Fibroblast of lung (primary cell): ENCODE results near the gene GSC2. TPM values are rescaled to one million over a fixed set of nuclear protein-coding genes. Genes with fewer than 3 reads are reported as not detected.
"Not testable (repeated sequence)": the region's sequence is repeated elsewhere in the genome, so short reads cannot be mapped to it uniquely, and the experiment has no call there.

Experiments
- DNase-seq, 2 donors: peaks; one replicate each; pipeline versions ENCODE4 v3.0.0 to v3.0.0-alpha.2; 2010; ENCODE audit warnings: low read depth in 2 of 2
- H2AFZ ChIP-seq: 2 replicates; pipeline ENCODE4 v1.5.1; 2012; ENCODE audit warnings: low read length, control low read depth, inconsistent platforms
- H3K27ac ChIP-seq: 2 replicates; pipeline ENCODE4 v1.5.1; 2011; ENCODE audit warnings: low read length, control low read depth; ENCODE audit not compliant: insufficient read depth
- H3K27me3 ChIP-seq: 2 replicates; pipeline ENCODE4 v1.5.1; 2011; ENCODE audit warnings: mild to moderate bottlenecking, low read length; ENCODE audit not compliant: control insufficient read depth, insufficient read depth
- H3K36me3 ChIP-seq: 2 replicates; pipeline ENCODE4 v1.5.1; 2011; ENCODE audit warnings: low read length; ENCODE audit not compliant: control insufficient read depth, insufficient read depth
- H3K4me1 ChIP-seq: 2 replicates; pipeline ENCODE4 v1.5.1; 2011; ENCODE audit warnings: low read length; ENCODE audit not compliant: control insufficient read depth, insufficient read depth; ENCODE audit errors: extremely low read depth
- H3K4me2 ChIP-seq: 2 replicates; pipeline ENCODE4 v1.5.1; 2011; ENCODE audit warnings: low read length, control low read depth; ENCODE audit not compliant: insufficient read depth; ENCODE audit errors: extremely low read depth
- H3K4me3 ChIP-seq, 4 experiments: fragments of 200-600 bp in 1 of 4; sonication (generic) in 1 of 4; replicated peaks in 1 of 4; 2 replicates each; pipeline ENCODE4 v1.5.1; 2011 to 2016; ENCODE audit warnings: low read length in 4 of 4, low read depth in 3 of 4, mild to moderate bottlenecking in 3 of 4, control low read depth in 2 of 4, inconsistent platforms in 1 of 4, mixed read lengths in 1 of 4; ENCODE audit not compliant: insufficient read depth in 1 of 4; ENCODE audit errors: control extremely low read depth in 1 of 4
- H3K79me2 ChIP-seq: 2 replicates; pipeline ENCODE4 v1.5.1; 2012; ENCODE audit warnings: mild to moderate bottlenecking, low read length, inconsistent platforms; ENCODE audit not compliant: control insufficient read depth, insufficient read depth
- H3K9ac ChIP-seq: 2 replicates; pipeline ENCODE4 v1.5.1; 2011; ENCODE audit warnings: mild to moderate bottlenecking, low read length, control low read depth; ENCODE audit not compliant: insufficient read depth
- H3K9me3 ChIP-seq: 2 replicates; pipeline ENCODE4 v1.5.1; 2012; ENCODE audit warnings: low read depth, low read length; ENCODE audit not compliant: control insufficient read depth, insufficient read depth
- H4K20me1 ChIP-seq: 2 replicates; pipeline ENCODE4 v1.5.1; 2011; ENCODE audit warnings: low read length; ENCODE audit not compliant: control insufficient read depth, insufficient read depth; ENCODE audit errors: extremely low read depth
- EZH2 ChIP-seq: IDR thresholded peaks from 2 replicates; pipeline ENCODE4 v1.5.1; 2012; ENCODE audit warnings: low read length, control low read depth, mild to moderate bottlenecking; ENCODE audit errors: missing control alignments
- polyA plus RNA-seq, 2 donors: library from polyadenylated mRNA; depleted of rRNA in 1 of 2; stranded (reverse) in 1 of 2; unstranded in 1 of 2; fragments of >200 nt; gene quantifications; 2 replicates each; pipeline ENCODE4 v1.2.1, GENCODE V29; 2011 to 2012; ENCODE audit warnings: missing spikeins in 1 of 2
- total RNA-seq: library from RNA; depleted of rRNA; stranded (reverse); fragments of >200 nt; gene quantifications from 2 replicates; pipeline ENCODE4 v1.2.1, GENCODE V29; 2014
- TF ChIP-seq, protein P1 (sequence below), 2 donors: IDR thresholded peaks in 1 of 2; conservative IDR thresholded peaks in 1 of 2; 1 replicate in 1 of 2; 2 replicates in 1 of 2; pipeline ENCODE4 v1.5.1; 2011 to 2012; ENCODE audit warnings: low read length in 2 of 2, control low read depth in 1 of 2, inconsistent platforms in 1 of 2, low read depth in 1 of 2, mild to moderate bottlenecking in 1 of 2

GSC2 gene
- total and polyA plus RNA-seq, 2 donors (not counting 1 experiment from before 2014, with no cell fraction given), result not detected

DNA sequence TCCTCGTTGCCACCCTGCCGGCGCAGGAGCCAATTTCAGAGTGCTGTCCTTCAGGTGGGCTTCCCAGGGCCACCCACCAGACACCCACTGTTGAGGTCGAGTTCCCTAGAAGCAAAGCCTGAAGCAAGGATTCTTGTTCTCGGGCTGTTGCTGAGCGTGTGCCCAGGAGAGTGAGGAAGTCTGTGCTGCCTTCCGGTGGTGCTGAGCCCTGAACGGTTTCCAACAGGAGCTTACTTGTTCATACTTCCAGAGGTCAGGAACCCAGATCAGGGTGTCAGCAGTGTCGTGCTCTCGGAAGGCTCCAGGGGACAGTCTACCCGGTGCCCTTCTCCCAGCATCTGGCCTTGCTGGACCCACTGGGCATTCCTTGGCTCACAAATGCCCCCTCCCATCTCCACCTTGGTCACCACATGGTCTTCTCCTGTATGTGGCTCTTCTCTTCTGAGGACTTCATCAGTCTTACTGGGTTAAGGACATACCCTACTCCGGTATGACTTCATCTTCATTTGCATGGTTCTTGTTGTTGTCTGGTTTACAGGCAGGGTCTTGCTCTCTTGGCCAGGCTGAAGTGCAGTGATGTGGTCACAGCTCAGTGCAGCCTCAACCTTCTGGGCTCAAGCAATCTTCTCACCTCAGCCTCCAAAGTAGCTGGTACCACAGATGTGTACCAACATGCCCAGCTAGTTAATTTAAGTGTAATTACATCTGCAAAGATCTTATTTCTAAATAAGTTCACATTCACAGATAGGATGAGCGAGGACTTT lies 17.2 kb upstream of the GSC2 start:
- peaks cover 16% of the 10 kb centered on the region for H3K27me3 ChIP-seq
- no peak overlapping the region for H2AFZ ChIP-seq
- TF ChIP-seq, protein P1, sequence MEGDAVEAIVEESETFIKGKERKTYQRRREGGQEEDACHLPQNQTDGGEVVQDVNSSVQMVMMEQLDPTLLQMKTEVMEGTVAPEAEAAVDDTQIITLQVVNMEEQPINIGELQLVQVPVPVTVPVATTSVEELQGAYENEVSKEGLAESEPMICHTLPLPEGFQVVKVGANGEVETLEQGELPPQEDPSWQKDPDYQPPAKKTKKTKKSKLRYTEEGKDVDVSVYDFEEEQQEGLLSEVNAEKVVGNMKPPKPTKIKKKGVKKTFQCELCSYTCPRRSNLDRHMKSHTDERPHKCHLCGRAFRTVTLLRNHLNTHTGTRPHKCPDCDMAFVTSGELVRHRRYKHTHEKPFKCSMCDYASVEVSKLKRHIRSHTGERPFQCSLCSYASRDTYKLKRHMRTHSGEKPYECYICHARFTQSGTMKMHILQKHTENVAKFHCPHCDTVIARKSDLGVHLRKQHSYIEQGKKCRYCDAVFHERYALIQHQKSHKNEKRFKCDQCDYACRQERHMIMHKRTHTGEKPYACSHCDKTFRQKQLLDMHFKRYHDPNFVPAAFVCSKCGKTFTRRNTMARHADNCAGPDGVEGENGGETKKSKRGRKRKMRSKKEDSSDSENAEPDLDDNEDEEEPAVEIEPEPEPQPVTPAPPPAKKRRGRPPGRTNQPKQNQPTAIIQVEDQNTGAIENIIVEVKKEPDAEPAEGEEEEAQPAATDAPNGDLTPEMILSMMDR (conservative IDR thresholded peaks at IDR 0.05 in 1 of 2, IDR thresholded peaks at IDR 0.05 in 1 of 2; ENCODE audit: low read depth in 1 of 2, low read length in 2 of 2), result no peak
- TF ChIP-seq EZH2, result no peak
- peaks cover 9% of the 10 kb centered on the region for H3K4me1 ChIP-seq
- DNase-seq, result no peak
- H3K27ac ChIP-seq, result no peak overlapping the region
- H4K20me1 ChIP-seq, result no peaks in the 10 kb centered on the region
- no peak overlapping the region for H3K9ac ChIP-seq
- H3K4me3 ChIP-seq, result no peak overlapping the region
- H3K79me2 ChIP-seq, result peaks cover 8% of the 10 kb centered on the region
- H3K4me2 ChIP-seq, result no peak overlapping the region
- no peaks in the 10 kb centered on the region for H3K36me3 ChIP-seq
- H3K9me3 ChIP-seq, result no peaks in the 10 kb centered on the region

DNA sequence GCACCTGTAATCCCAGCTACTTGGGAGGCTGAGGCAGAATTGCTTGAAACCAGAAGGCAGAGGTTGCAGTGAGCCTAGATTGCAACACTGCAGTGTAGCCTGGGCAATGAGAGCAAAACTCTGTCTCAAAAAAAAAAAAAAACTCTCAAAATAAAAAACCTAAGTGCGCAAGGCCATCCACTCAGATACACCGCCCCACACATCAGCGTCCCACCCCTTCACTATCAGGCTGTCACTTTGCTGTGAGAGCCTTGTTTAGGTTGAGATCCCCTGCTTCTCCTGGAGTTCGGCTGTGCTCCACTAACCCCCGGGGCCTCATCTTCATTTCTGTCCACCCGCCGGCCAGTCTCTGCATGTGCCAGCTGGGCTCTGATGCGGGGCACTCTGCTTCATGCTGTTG lies 16.3 kb upstream of the GSC2 start:
- Histone ChIP-seq H4K20me1 (no peaks in the 10 kb centered on the region), H3K79me2 (no peaks in the 10 kb centered on the region), H2AFZ (no peak overlapping the region), H3K9me3 (no peaks in the 10 kb centered on the region), H3K27me3 (peaks cover 16% of the 10 kb centered on the region), H3K4me3 (no peak overlapping the region), H3K36me3 (no peaks in the 10 kb centered on the region), H3K4me2 (no peak overlapping the region), H3K27ac (no peak overlapping the region), H3K4me1 (peaks cover 9% of the 10 kb centered on the region), H3K9ac (no peak overlapping the region)
- TF ChIP-seq EZH2, result no peak
- TF ChIP-seq, protein P1 (conservative IDR thresholded peaks at IDR 0.05 in 1 of 2, IDR thresholded peaks at IDR 0.05 in 1 of 2; ENCODE audit: low read depth in 1 of 2, low read length in 2 of 2), result no peak
- DNase-seq, result no peak

DNA sequence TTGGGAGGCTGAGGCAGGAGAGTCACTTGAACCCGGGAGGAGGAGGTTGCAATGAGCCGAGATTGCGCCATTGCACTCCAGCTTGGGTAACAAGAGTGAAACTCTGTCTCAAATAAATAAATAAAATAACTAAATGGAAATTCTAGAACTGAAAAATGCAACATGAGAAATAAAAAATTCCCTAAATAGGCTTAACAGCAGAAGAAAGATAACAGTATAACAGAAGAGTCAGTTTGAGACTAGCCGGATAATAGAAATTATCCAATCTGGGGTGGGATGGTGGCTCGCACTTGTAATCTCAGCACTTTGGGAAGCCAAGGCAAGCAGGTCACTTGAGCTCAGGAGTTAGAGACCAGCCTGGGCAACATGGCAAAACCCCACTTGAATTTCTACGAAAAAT lies 14.3 kb upstream of the GSC2 start:
- H3K27ac ChIP-seq, result no peak overlapping the region
- H3K4me3 ChIP-seq, result no peak overlapping the region
- H3K79me2 ChIP-seq, result no peaks in the 10 kb centered on the region
- H3K36me3 ChIP-seq, result no peaks in the 10 kb centered on the region
- TF ChIP-seq, protein P1 (conservative IDR thresholded peaks at IDR 0.05 in 1 of 2, IDR thresholded peaks at IDR 0.05 in 1 of 2; ENCODE audit: low read depth in 1 of 2, low read length in 2 of 2), result no peak
- TF ChIP-seq EZH2, result no peak
- peaks cover 16% of the 10 kb centered on the region for H3K27me3 ChIP-seq
- H3K9me3 ChIP-seq, result no peaks in the 10 kb centered on the region
- no peak overlapping the region for H3K4me2 ChIP-seq
- H2AFZ ChIP-seq, result no peak overlapping the region
- H3K4me1 ChIP-seq, result no peaks in the 10 kb centered on the region
- no peak overlapping the region for H3K9ac ChIP-seq
- no peak for DNase-seq
- no peaks in the 10 kb centered on the region for H4K20me1 ChIP-seq

DNA sequence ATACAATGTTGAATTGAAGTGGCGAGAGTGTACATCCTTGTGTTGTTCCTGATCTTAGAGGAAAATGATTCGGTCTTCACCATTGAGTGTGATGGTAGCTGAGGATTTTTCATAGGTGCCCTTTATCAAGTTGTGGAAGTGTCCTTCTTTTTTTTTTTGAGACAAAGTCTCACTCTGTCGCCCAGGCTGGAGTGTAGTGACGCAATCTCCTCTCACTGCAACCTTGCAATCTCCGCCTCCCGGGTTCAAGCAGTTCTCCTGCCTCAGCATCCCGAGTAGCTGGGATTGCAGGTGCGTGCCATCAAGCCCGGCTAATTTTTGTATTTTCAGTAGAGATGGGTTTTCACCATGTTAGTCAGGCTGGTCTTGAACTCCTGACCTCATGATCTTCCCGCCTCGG lies 8.6 kb upstream of the GSC2 start:
- not testable (repeated sequence) for H3K27ac ChIP-seq, H3K4me1 ChIP-seq, H3K4me2 ChIP-seq, H4K20me1 ChIP-seq, DNase-seq, H3K9me3 ChIP-seq, H3K9ac ChIP-seq, H2AFZ ChIP-seq, H3K4me3 ChIP-seq, H3K27me3 ChIP-seq, H3K36me3 ChIP-seq, H3K79me2 ChIP-seq

DNA sequence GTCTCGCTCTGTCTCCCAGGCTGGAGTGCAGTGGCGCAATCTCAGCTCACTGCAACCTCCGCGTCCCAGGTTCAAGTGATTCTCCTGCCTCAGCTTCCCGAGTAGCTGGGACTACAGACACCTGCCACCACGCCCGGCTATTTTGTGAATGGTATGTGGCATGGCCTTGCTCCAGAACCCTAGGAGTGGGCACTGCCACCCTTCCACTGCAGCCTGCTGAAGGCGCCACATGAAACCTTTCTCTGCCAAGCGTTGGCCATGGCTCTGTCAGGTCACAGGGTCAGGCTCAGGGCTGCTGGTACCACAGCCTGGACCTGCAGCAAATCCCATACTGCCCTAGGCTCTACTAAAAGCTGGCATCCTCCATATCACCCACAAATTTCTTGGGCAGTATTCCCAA lies 6.0 kb upstream of the GSC2 start:
- DNase-seq, H3K9me3 ChIP-seq, H3K27ac ChIP-seq, H4K20me1 ChIP-seq, H3K4me2 ChIP-seq, H3K9ac ChIP-seq, H3K4me1 ChIP-seq, H2AFZ ChIP-seq, H3K36me3 ChIP-seq, H3K79me2 ChIP-seq, H3K4me3 ChIP-seq: not testable (repeated sequence)
- H3K27me3 ChIP-seq, result peaks cover 15% of the 10 kb centered on the region
